ENCODE measurements around the gene DSCAM.

DNA sequence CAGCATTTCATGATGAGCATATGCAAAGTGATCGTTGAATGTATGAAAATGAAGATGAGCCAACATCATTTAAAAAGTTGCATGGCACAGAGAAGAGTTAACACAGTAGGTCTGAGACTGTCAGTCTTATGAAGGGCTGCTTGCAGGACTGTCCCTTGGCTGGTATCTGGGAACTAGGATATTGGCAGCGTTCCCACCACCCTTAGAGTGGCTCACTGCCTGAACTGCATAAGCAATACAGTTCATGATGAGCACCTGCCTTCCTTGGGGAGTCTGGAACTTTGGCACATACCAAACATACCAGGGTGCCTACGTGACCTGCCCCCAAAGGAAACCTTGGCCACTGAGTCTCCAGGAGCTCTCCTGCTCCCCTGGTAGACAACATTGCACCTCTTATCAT, 161.8 kb downstream of the DSCAM start:
- TF ChIP-seq, protein P1, sequence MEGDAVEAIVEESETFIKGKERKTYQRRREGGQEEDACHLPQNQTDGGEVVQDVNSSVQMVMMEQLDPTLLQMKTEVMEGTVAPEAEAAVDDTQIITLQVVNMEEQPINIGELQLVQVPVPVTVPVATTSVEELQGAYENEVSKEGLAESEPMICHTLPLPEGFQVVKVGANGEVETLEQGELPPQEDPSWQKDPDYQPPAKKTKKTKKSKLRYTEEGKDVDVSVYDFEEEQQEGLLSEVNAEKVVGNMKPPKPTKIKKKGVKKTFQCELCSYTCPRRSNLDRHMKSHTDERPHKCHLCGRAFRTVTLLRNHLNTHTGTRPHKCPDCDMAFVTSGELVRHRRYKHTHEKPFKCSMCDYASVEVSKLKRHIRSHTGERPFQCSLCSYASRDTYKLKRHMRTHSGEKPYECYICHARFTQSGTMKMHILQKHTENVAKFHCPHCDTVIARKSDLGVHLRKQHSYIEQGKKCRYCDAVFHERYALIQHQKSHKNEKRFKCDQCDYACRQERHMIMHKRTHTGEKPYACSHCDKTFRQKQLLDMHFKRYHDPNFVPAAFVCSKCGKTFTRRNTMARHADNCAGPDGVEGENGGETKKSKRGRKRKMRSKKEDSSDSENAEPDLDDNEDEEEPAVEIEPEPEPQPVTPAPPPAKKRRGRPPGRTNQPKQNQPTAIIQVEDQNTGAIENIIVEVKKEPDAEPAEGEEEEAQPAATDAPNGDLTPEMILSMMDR (IDR thresholded peaks at IDR 0.05; ENCODE audit: low read length), result no peak
- TF ChIP-seq EZH2 (IDR thresholded peaks at IDR 0.05; ENCODE audit: borderline replicate concordance, low read length), result no peak

All from OCI-LY1 (cell line).